ENCODE results near the gene DACT2.

DNA sequence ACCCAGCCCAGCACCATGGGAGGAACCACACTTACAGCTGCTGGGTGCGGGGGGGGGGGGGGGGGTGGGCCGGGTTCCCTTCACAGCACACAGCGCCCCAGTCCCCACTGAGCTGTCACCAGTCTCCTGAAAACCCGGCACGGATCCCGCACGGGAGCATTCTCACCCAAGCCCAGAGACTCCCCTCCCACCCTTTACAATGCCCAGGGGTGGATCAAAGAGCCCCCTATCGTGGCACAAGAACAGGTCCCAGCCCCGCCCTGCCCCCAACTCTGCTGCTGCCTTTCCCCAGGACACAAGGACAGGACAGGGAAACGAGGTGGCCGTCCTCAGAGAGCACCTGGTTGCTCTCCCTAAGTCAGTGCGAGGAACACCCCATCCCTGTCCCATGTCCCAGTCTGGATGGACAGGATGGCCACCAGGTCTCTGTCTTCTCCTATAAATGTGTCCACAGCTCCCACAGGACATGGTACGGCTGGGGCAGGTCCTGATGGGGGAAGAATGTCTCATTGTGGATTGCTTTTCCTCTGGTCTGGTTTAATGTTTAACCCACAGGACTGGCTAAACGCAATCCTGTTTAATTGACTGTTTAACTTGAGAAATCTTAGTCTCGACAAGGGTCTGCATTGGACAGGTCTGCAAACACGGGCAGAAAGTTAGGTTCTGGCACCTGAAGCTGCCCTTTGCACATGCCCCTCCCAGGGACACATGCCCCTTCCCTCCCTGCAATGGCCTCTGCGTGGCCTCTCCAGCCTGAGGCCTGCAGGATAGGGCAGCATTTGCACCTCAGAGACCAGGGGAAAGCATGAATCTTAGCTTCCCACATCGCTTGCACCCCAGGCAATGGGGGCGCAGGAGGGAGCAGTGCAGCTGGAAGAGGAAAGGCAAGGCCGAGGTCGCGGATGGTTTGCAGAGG is 45.3 kb downstream of the DACT2 start:
- TF ChIP-seq, protein P1, sequence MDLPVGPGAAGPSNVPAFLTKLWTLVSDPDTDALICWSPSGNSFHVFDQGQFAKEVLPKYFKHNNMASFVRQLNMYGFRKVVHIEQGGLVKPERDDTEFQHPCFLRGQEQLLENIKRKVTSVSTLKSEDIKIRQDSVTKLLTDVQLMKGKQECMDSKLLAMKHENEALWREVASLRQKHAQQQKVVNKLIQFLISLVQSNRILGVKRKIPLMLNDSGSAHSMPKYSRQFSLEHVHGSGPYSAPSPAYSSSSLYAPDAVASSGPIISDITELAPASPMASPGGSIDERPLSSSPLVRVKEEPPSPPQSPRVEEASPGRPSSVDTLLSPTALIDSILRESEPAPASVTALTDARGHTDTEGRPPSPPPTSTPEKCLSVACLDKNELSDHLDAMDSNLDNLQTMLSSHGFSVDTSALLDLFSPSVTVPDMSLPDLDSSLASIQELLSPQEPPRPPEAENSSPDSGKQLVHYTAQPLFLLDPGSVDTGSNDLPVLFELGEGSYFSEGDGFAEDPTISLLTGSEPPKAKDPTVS (IDR thresholded peaks at IDR 0.05; ENCODE audit: low read depth, low read length), result no peak
- TF ChIP-seq FOS (IDR thresholded peaks at IDR 0.05; ENCODE audit: borderline replicate concordance, extremely low read depth, insufficient read length) (no peak), PAX5 (IDR thresholded peaks at IDR 0.05; ENCODE audit: borderline replicate concordance, low read depth, low read length) (no peak), BRCA1 (IDR thresholded peaks at IDR 0.05; ENCODE audit: low read depth, low read length) (no peak), CEBPB (IDR thresholded peaks at IDR 0.05; ENCODE audit: borderline replicate concordance in 1 of 2, low read depth in 2 of 2, low read length in 2 of 2) (no peak), NR2F1 (conservative IDR thresholded peaks at IDR 0.05) (no peak), FOXK2 (IDR thresholded peaks at IDR 0.05) (no peak), MTA2 (IDR thresholded peaks at IDR 0.05; ENCODE audit: low read depth) (no peak), TBL1XR1 (IDR thresholded peaks at IDR 0.05; ENCODE audit: low read depth, low read length) (no peak), SIN3A (IDR thresholded peaks at IDR 0.05; ENCODE audit: low read depth, low read length) (no peak), MYC (IDR thresholded peaks at IDR 0.05; ENCODE audit: insufficient read depth, insufficient read length, insufficient replicate concordance, low read length, severe bottlenecking) (no peak)
- TF ChIP-seq, protein P2, sequence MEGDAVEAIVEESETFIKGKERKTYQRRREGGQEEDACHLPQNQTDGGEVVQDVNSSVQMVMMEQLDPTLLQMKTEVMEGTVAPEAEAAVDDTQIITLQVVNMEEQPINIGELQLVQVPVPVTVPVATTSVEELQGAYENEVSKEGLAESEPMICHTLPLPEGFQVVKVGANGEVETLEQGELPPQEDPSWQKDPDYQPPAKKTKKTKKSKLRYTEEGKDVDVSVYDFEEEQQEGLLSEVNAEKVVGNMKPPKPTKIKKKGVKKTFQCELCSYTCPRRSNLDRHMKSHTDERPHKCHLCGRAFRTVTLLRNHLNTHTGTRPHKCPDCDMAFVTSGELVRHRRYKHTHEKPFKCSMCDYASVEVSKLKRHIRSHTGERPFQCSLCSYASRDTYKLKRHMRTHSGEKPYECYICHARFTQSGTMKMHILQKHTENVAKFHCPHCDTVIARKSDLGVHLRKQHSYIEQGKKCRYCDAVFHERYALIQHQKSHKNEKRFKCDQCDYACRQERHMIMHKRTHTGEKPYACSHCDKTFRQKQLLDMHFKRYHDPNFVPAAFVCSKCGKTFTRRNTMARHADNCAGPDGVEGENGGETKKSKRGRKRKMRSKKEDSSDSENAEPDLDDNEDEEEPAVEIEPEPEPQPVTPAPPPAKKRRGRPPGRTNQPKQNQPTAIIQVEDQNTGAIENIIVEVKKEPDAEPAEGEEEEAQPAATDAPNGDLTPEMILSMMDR (IDR thresholded peaks at IDR 0.05 in 2 of 3, conservative IDR thresholded peaks at IDR 0.05 in 1 of 3; ENCODE audit: control insufficient read depth in 2 of 3, extremely low read depth in 1 of 3, insufficient read depth in 1 of 3, low read depth in 3 of 3, low read length in 3 of 3), result no peak
- TF ChIP-seq, protein P3, sequence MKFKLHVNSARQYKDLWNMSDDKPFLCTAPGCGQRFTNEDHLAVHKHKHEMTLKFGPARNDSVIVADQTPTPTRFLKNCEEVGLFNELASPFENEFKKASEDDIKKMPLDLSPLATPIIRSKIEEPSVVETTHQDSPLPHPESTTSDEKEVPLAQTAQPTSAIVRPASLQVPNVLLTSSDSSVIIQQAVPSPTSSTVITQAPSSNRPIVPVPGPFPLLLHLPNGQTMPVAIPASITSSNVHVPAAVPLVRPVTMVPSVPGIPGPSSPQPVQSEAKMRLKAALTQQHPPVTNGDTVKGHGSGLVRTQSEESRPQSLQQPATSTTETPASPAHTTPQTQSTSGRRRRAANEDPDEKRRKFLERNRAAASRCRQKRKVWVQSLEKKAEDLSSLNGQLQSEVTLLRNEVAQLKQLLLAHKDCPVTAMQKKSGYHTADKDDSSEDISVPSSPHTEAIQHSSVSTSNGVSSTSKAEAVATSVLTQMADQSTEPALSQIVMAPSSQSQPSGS (IDR thresholded peaks at IDR 0.05; ENCODE audit: low read length), result no peak
